Gastrocnemius medialis (tissue), 4 donors: ENCODE data around the gene CHCHD4.

Source experiments
- POLR2A ChIP-seq, 2 donors: fragments of 450-650 bp; IDR thresholded peaks; one replicate each; pipeline ENCODE4 v1.6.1; 2017; ENCODE audit warnings: antibody characterized with exemption in 2 of 2, mild to moderate bottlenecking in 2 of 2, moderate library complexity in 2 of 2
- TF ChIP-seq, protein P1 (sequence below), 5 experiments: fragments of 450-650 bp in 3 of 5; fragments of 200-600 bp in 2 of 5; sonication (generic) in 2 of 5; IDR thresholded peaks in 4 of 5; conservative IDR thresholded peaks in 1 of 5; 1 replicate in 4 of 5; 2 replicates in 1 of 5; pipeline ENCODE4 v1.5.1; 2016 to 2019; ENCODE audit warnings: antibody characterized with exemption in 5 of 5, mild to moderate bottlenecking in 3 of 5, moderate library complexity in 3 of 5

DNA sequence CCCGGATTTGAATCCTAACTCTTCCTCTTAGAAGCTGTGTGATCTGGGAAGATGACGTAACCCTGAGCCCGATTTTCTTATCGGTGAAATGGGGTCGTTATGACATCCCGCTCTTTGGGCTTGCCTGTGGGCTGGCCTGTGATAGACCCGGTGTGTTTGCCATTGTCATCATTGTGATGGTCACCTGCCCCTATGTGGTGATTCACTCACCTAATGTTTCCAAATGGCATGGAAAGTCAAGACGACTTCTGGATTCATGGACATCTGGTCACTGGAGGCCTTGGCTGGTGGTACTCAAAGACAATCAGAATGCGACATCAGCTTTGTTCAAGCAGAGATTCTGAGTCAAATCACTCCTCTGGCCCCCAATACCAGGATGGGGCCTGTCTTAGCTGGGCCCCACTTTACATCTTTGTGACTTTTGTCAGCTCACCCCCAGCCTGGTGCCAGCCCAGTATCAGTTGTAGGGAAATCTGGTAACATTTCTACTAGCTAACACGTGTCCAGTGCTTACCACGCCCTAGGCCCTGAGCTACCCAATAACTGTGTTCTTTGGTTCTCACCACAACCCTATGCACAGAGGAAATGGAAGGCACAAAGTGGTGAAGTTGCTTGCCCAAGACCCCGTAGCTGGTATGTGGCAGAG is 3.0 kb upstream of the CHCHD4 start:
- TF ChIP-seq, protein P1, sequence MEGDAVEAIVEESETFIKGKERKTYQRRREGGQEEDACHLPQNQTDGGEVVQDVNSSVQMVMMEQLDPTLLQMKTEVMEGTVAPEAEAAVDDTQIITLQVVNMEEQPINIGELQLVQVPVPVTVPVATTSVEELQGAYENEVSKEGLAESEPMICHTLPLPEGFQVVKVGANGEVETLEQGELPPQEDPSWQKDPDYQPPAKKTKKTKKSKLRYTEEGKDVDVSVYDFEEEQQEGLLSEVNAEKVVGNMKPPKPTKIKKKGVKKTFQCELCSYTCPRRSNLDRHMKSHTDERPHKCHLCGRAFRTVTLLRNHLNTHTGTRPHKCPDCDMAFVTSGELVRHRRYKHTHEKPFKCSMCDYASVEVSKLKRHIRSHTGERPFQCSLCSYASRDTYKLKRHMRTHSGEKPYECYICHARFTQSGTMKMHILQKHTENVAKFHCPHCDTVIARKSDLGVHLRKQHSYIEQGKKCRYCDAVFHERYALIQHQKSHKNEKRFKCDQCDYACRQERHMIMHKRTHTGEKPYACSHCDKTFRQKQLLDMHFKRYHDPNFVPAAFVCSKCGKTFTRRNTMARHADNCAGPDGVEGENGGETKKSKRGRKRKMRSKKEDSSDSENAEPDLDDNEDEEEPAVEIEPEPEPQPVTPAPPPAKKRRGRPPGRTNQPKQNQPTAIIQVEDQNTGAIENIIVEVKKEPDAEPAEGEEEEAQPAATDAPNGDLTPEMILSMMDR (IDR thresholded peaks at IDR 0.05 in 4 of 5, conservative IDR thresholded peaks at IDR 0.05 in 1 of 5) = no peak
- TF ChIP-seq POLR2A (IDR thresholded peaks at IDR 0.05) = no peak
